Colonic mucosa (tissue), 4 donors: ENCODE results near the gene MEF2D. TPM values are rescaled to one million over a fixed set of nuclear protein-coding genes. Genes with fewer than 3 reads are reported as not detected.

Experiments used
- DNase-seq: peaks from one replicate; pipeline ENCODE4 v3.0.0-alpha.2; 2020
- H3K27ac ChIP-seq: fragments of 200-600 bp; one replicate; pipeline ENCODE4 v1.8.0; 2021
- H3K27me3 ChIP-seq: fragments of 200-600 bp; one replicate; pipeline ENCODE4 v1.8.0; 2021
- H3K36me3 ChIP-seq: fragments of 200-600 bp; one replicate; pipeline ENCODE4 v1.8.0; 2021
- H3K4me1 ChIP-seq: fragments of 200-600 bp; one replicate; pipeline ENCODE4 v1.8.0; 2021; ENCODE audit warnings: mild to moderate bottlenecking
- H3K4me3 ChIP-seq: fragments of 200-600 bp; one replicate; pipeline ENCODE4 v1.8.0; 2021
- H3K9ac ChIP-seq, 2 donors: one replicate each; pipeline ENCODE4 v1.7.0; 2013; ENCODE audit warnings: control low read depth in 2 of 2, low read depth in 2 of 2, low read length in 2 of 2
- H3K9me3 ChIP-seq: fragments of 200-600 bp; one replicate; pipeline ENCODE4 v1.8.0; 2021
- CTCF ChIP-seq: fragments of 200-600 bp; IDR thresholded peaks from one replicate; pipeline ENCODE4 v1.8.0; 2022; ENCODE audit warnings: antibody characterized with exemption, mild to moderate bottlenecking
- intact Hi-C: fragments of 100-400 bp; cut with DNase I; formaldehyde crosslinking; loops from one replicate; pipeline ENCODE4 v1.14.1; 2022
- total RNA-seq, 2 donors: library from RNA; stranded (reverse); fragmentation: NEBNext Ultra II Directional in 1 of 2; extraction: Animal tissue kit (Norgen Biotek cat#: 25700) in 1 of 2; gene quantifications; one replicate each; pipeline ENCODE4 v1.2.1, GENCODE V29; 2021
- donor health status: healthy.
- donor health status: DM: no; HTN: no; CAD: no.
- donor health status: DM: no; HTN: no; CAD: no.

Gene MEF2D
- total RNA-seq, 2 donors from 2014 or later: 32.3 to 49.9 TPM

- peaks cover 15% of the 10 kb centered on the region for H3K36me3 ChIP-seq
- intact Hi-C loops: no loop called here
- H3K4me1 ChIP-seq: peaks cover 12% of the 10 kb centered on the region
These were observed 28.8 kb downstream of the MEF2D start for GRCh38 chr1:156471496-156472490.

GRCh38 chr1:156470473-156470872 lies 30.1 kb downstream of the MEF2D start:
- H3K9me3 ChIP-seq: no peaks in the 10 kb centered on the region
- intact Hi-C loops: no loop called here
- no peak for DNase-seq
- peaks cover 15% of the 10 kb centered on the region for H3K4me1 ChIP-seq
- peak overlapping the region; percentile 82 for H3K27ac ChIP-seq
- no peak overlapping the region for H3K4me3 ChIP-seq
- no peak for TF ChIP-seq CTCF
- peaks cover 21% of the 10 kb centered on the region for H3K36me3 ChIP-seq
- no peaks in the 10 kb centered on the region for H3K27me3 ChIP-seq
- H3K9ac ChIP-seq: no peak overlapping the region

More at GRCh38 chr1:156471496-156472490, 28.8 kb downstream of the MEF2D start:
- peak overlapping the region; percentile 82 for H3K27ac ChIP-seq
- H3K27me3 ChIP-seq: no peaks in the 10 kb centered on the region
- peak; percentile 96 for DNase-seq
- no peak for TF ChIP-seq CTCF
- H3K4me3 ChIP-seq: no peak overlapping the region
- peak overlapping the region in 1 of 2 donors; percentile 78 for H3K9ac ChIP-seq
- no peaks in the 10 kb centered on the region for H3K9me3 ChIP-seq

- Histone ChIP-seq H3K9ac (no peak overlapping the region), H3K27ac (no peak overlapping the region), H3K27me3 (no peaks in the 10 kb centered on the region), H3K4me3 (no peak overlapping the region), H3K36me3 (peaks cover 21% of the 10 kb centered on the region), H3K9me3 (no peaks in the 10 kb centered on the region), H3K4me1 (peaks cover 20% of the 10 kb centered on the region)
- no peak for TF ChIP-seq CTCF
- intact Hi-C loops: no loop called here
- DNase-seq: no peak
These were observed 31.8 kb downstream of the MEF2D start for GRCh38 chr1:156468693-156469345.

GRCh38 chr1:156467906-156468305 lies 32.7 kb downstream of the MEF2D start:
- no peaks in the 10 kb centered on the region for H3K9me3 ChIP-seq
- no peak overlapping the region for H3K9ac ChIP-seq
- no peak for DNase-seq
- H3K36me3 ChIP-seq: peaks cover 21% of the 10 kb centered on the region
- intact Hi-C loops: no loop called here
- H3K27ac ChIP-seq: no peak overlapping the region
- H3K27me3 ChIP-seq: no peaks in the 10 kb centered on the region
- no peak overlapping the region for H3K4me3 ChIP-seq
- peaks cover 20% of the 10 kb centered on the region for H3K4me1 ChIP-seq
- no peak for TF ChIP-seq CTCF

- H3K36me3 ChIP-seq: peaks cover 21% of the 10 kb centered on the region
- no peak for TF ChIP-seq CTCF
- intact Hi-C loops: no loop called here
- no peak overlapping the region for H3K4me3 ChIP-seq
- DNase-seq: no peak
- no peak overlapping the region for H3K27ac ChIP-seq
- no peak overlapping the region for H3K9ac ChIP-seq
- H3K9me3 ChIP-seq: no peaks in the 10 kb centered on the region
- H3K27me3 ChIP-seq: no peaks in the 10 kb centered on the region
- peaks cover 20% of the 10 kb centered on the region for H3K4me1 ChIP-seq
These were observed 33.2 kb downstream of the MEF2D start for GRCh38 chr1:156467385-156467784.
